ENCODE results near the gene TMEM14C. TPM values are rescaled to one million over a fixed set of nuclear protein-coding genes. Genes with fewer than 3 reads are reported as not detected.
A peak's percentile ranks its signal among the peaks of the same experiment; 100 is the strongest.
"Not testable (repeated sequence)": the region's sequence is repeated elsewhere in the genome, so short reads cannot be mapped to it uniquely, and the experiment has no call there.

The TMEM14C gene
- total RNA-seq, 2 experiments from 2014 or later: 67.0 to 70.7 TPM

DNA sequence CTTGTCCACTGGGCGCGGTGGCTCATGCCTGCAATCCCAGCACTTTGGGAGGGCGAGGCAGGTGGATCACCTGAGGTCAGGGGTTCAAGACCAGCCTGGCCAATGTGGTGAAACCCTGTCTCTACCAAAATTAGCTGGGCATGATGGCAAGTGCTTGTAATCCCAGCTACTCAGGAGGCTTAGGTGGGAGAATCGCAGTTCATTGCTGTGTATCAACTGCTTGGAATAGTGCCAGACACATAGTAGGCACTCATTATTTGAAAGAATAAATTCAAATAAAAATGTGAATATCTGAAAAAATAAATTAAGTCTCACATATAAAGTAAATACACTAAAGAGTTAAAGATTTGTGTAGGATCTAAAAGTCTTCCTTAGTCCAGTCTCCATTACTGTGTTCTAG lies 26.2 kb upstream of the TMEM14C start:
- peak overlapping the region; percentile 34 for H3K27ac Mint-ChIP-seq
- no peak for DNase-seq
- H3K27me3 Mint-ChIP-seq: no peaks in the 10 kb centered on the region
- H3K4me1 Mint-ChIP-seq: peaks cover 37% of the 10 kb centered on the region
- peaks cover 6% of the 10 kb centered on the region for H3K9me3 Mint-ChIP-seq
- peaks cover 68% of the 10 kb centered on the region for H3K36me3 Mint-ChIP-seq
- peak overlapping the region; percentile 90 for H3K4me3 Mint-ChIP-seq

DNA sequence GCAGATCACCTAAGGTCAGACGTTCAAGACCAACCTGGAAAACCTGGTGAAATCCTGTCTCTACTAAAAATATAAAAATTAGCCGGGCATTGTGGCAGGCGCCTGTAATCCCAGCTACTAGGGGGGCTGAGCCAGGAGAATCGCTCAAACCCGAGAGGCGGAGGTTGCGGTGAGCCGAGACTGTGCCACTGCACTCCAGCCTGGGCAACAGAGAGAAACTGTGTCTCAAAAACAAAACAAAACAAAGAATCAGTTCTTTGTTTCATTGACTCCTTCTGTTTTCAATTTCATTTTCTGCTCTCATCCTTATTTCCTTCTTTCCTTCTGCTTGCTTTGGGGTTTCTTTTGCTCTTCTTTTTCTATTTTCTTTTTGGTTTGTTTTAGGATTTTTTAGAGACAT lies 8.9 kb upstream of the TMEM14C start:
- no peak overlapping the region for H3K27ac Mint-ChIP-seq
- H3K9me3 Mint-ChIP-seq: peaks cover 8% of the 10 kb centered on the region
- H3K4me1 Mint-ChIP-seq: peaks cover 4% of the 10 kb centered on the region
- peaks cover 11% of the 10 kb centered on the region for H3K36me3 Mint-ChIP-seq
- no peak overlapping the region for H3K4me3 Mint-ChIP-seq
- no peak for DNase-seq
- no peaks in the 10 kb centered on the region for H3K27me3 Mint-ChIP-seq

DNA sequence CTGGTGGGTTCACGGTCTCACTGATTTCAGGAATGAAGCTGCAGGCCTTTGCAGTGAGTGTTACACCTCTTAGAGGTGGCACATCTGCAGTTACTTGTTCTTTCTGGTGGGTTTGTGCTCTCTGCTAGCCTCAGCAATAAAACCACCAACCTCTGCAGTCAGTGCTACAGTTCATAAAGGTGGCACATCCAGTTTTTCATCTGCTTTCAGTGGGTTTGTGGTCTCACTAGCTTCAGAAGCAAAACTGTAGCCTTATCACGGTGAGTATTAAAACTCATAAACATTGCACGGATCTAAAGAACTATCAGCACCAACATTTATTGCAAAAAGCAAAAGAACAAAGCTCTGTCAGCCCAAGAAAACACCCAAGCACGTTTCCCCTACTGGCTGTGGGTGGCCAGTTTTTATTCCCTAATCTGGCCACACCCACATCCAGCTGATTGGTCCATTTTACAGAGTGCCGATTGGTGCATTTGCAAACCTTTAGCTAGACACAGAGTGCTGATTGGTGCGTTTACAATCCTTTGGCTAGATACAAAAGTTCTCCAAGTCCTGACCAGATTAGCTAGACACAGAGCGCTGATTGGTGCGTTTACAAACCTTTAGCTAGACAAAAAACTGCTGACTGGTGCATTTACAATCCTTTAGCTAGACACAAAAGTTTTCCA lies 3.4 kb upstream of the TMEM14C start:
- H3K27ac Mint-ChIP-seq: peak overlapping the region; percentile 93
- peak; percentile 56 for DNase-seq
- peaks cover 16% of the 10 kb centered on the region for H3K9me3 Mint-ChIP-seq
- H3K27me3 Mint-ChIP-seq: no peaks in the 10 kb centered on the region
- peak overlapping the region; percentile 87 for H3K4me3 Mint-ChIP-seq
- peaks cover 15% of the 10 kb centered on the region for H3K36me3 Mint-ChIP-seq
- H3K4me1 Mint-ChIP-seq: peaks cover 27% of the 10 kb centered on the region

DNA sequence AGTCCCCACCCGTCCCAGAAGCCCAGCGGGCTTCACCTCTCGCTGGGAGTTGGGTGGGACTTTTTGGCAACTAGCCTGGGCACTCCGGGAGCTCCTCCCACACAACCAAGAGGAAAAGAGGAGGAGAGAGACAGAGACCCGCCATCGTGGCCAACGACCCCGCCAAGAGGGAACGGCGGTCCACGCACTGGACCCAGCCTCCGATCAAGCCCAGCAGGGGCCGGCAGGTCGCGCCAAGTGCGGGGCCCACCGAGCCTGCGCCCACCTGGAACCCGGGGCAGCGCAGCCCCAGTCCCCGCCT lies 3.0 kb upstream of the TMEM14C start:
- H3K4me3 Mint-ChIP-seq: peak overlapping the region; percentile 87
- peaks cover 15% of the 10 kb centered on the region for H3K36me3 Mint-ChIP-seq
- peaks cover 16% of the 10 kb centered on the region for H3K9me3 Mint-ChIP-seq
- H3K27ac Mint-ChIP-seq: peak overlapping the region; percentile 93
- peaks cover 32% of the 10 kb centered on the region for H3K4me1 Mint-ChIP-seq
- H3K27me3 Mint-ChIP-seq: no peaks in the 10 kb centered on the region
- no peak for DNase-seq

DNA sequence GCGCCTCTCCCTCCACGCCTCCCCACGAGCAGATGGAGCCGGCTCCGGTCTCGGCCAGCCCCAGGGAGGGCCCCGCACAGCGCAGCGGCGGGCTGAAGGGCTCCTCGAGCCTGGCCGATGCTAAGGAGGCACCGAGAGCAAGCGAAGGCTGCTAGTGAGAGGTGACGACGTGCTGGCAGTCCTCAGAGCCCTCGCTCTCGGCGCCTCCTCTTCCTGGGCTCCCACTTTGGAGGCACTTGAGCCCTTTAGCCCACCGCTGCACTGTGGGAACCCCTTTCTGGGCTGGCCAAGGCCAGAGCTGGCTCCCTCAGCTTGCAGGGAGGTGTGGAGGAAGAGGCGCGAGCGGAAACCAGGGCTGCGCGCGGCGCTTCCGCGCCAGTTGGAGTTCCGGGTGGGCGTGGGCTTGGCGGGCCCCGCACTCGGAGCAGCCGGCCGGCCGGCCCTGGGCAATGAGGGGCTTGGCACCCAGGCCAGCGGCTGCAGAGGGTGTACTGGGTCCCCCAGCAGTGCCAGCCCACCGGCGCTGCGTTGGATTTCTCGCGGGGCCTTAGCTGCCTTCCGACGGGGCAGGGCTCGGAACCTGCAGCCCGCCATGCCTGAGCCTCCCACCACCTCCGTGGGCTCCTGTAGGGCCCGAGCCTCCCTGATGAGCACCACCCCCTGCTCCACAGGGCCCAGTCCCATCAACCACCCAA lies 2.5 kb upstream of the TMEM14C start:
- peak overlapping the region; percentile 90 for H3K27ac Mint-ChIP-seq
- peaks cover 35% of the 10 kb centered on the region for H3K4me1 Mint-ChIP-seq

DNA sequence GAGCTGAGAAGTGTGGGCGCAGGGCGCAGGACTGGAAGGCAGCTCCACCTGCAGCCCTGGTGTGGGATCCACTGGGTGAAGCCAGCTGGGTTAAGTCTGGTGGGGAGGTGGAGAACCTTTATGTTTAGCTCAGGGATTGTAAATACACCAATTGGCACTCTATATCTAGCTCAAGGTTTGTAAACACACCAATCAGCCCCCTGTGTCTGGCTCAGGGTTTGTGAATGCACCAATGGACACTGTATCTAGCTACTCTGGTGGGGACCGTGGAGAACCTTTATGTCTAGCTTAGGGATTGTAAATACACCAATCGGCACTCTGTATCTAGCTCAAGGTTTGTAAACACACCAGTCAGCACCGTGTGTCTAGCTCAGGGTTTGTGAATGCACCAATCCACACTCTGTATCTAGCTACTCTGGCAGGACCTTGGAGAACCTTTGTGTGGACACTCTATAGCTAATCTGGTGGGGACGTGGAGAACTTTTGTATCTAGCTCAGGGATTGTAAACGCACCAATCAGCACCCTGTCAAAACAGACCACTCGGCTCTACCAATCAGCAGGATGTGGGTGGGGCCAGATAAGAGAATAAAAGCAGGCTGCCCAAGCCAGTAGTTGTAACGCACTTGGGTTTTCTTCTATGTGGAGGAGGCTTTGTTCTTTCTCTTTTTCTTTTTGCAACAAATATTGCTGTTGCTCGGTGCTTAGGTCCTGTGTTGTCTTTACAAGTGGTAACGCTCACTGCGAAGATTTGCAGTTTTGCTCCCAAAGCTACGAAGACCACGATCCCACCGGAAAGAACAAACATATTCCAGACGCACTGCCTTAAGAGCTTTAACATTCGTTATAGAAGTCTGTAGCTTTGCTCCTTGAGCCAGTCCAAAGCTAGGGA lies 1.7 kb upstream of the TMEM14C start:
- H3K36me3 Mint-ChIP-seq: peaks cover 19% of the 10 kb centered on the region
- peaks cover 35% of the 10 kb centered on the region for H3K4me1 Mint-ChIP-seq
- peak overlapping the region; percentile 91 for H3K4me3 Mint-ChIP-seq
- H3K27ac Mint-ChIP-seq: peak overlapping the region; percentile 90
- H3K9me3 Mint-ChIP-seq: peaks cover 16% of the 10 kb centered on the region
- DNase-seq: peak; percentile 34
- H3K27me3 Mint-ChIP-seq: not testable (repeated sequence)

More for the DNA sequence above, 2.5 kb upstream of the TMEM14C start:
- Mint-ChIP-seq H3K27me3 (no peaks in the 10 kb centered on the region), H3K9me3 (peaks cover 16% of the 10 kb centered on the region), H3K36me3 (peaks cover 17% of the 10 kb centered on the region), H3K4me3 (peak overlapping the region; percentile 91)
- DNase-seq: peak; percentile 71

DNA sequence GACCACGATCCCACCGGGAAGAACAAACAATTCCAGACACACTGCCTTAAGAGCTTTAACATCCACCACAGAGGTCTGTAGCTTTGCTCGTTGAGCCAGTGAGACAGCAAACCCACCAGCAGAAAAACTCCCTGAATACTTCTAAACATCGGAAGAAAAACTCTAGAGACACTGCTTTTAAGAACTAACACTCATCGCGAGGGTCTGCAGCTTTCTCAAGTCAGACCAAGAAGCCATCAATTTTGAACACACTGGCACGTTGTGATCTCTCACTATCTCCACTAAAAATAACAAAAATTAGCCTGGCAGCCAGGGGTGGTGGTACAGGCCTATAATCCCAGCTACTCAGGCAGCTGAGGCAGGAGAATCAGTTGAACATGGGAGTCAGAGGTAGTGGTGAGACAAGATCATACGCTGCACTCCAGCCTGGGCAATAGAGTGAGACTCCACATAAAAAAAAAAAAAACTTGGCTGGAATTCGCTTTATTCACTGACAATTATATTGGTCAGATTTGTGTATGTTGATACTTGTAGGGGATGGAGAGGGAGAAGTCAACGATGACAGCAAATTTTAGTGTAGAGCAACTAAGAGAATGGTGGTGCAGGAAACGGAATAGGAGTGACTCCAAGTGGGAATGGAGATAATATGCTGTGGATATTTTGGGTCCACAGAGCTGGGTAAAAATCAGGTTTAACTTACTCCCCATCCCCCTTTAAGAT lies 860 bp upstream of the TMEM14C start:
- Mint-ChIP-seq H3K27ac (peak overlapping the region; percentile 90), H3K4me3 (peak overlapping the region; percentile 91), H3K27me3 (no peaks in the 10 kb centered on the region), H3K4me1 (peaks cover 37% of the 10 kb centered on the region), H3K9me3 (peaks cover 16% of the 10 kb centered on the region), H3K36me3 (peaks cover 20% of the 10 kb centered on the region)
- DNase-seq: no peak

DNA sequence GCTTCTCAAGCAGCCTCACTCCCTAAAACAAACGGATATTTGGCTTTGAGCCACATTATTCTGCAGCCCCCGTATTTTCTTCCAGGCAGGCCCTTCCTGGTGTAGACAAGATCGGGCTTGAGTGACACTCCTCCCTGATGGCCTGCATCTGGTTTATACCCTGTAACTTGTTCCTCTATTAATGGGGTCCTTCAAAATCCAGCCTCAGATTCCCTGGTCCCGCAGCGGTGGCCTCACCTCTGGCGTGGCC lies 375 bp upstream of the TMEM14C start:
- Mint-ChIP-seq H3K4me3 (peak overlapping the region; percentile 91), H3K9me3 (peaks cover 15% of the 10 kb centered on the region), H3K4me1 (peaks cover 37% of the 10 kb centered on the region), H3K27me3 (no peaks in the 10 kb centered on the region), H3K36me3 (peaks cover 24% of the 10 kb centered on the region), H3K27ac (peak overlapping the region; percentile 90)
- no peak for DNase-seq

DNA sequence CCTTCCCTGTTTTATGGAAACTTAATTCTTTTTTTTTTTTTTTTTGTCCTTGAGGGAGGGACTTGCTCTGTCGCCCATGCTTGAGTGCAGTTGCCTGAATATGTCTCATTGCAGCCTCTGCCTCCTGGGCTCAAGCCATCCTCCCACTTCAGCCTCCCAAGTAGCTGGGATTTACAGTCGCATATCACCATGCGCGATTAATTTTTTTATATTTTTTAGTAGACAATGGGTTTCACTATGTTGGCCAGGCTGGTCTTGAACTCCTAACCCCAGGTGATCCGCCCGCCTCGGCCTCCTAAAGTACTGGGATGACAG lies 654 bp downstream of the TMEM14C start:
- DNase-seq: no peak
- H3K4me1 Mint-ChIP-seq: peaks cover 39% of the 10 kb centered on the region
- peaks cover 10% of the 10 kb centered on the region for H3K9me3 Mint-ChIP-seq
- H3K27ac Mint-ChIP-seq: peak overlapping the region; percentile 90
- no peaks in the 10 kb centered on the region for H3K27me3 Mint-ChIP-seq
- peaks cover 22% of the 10 kb centered on the region for H3K36me3 Mint-ChIP-seq
- peak overlapping the region; percentile 91 for H3K4me3 Mint-ChIP-seq

DNA sequence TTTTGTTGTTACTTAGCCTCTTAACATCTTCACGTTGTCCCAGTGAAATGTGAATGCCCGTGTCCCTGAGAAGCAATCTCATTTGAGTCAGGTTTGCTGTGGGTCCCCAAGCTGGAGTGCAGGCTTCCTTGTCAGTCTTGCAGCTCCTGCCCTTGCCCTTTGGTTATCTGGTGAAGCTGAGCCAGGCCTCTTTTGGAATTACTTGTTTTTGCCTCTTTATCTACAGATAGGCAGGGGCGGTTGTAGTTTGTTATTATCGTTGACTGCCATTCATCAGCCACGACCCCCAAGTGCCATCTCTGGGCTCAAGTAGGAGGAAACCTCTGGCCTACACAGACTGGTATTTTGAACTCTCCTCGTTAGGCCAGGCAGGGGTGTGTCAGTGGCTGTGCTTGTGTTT lies 2.2 kb downstream of the TMEM14C start:
- Mint-ChIP-seq H3K4me1 (peaks cover 33% of the 10 kb centered on the region), H3K4me3 (no peak overlapping the region), H3K9me3 (peaks cover 4% of the 10 kb centered on the region), H3K27ac (no peak overlapping the region), H3K27me3 (no peaks in the 10 kb centered on the region), H3K36me3 (peaks cover 15% of the 10 kb centered on the region)
- DNase-seq: no peak

DNA sequence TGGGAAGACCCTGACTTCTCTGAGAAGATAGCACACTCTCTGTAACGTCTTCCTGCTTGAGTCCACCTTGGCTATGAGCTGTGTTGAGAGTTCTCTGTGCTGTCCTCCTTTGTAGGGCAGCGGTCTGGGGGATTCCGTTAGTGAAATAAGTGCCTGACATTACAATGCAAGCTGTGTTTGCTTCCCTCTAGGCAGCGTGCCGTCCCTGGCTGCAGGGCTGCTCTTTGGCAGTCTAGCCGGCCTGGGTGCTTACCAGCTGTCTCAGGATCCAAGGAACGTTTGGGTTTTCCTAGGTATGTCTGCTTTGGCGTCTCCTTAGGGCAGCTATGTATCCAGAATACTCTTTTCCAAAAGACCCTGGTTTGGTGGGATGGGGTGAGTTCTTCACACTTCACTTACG lies 2.8 kb downstream of the TMEM14C start:
- Mint-ChIP-seq H3K27me3 (no peaks in the 10 kb centered on the region), H3K36me3 (peaks cover 21% of the 10 kb centered on the region), H3K27ac (no peak overlapping the region), H3K4me3 (no peak overlapping the region), H3K9me3 (peaks cover 4% of the 10 kb centered on the region), H3K4me1 (peaks cover 33% of the 10 kb centered on the region)
- no peak for DNase-seq

DNA sequence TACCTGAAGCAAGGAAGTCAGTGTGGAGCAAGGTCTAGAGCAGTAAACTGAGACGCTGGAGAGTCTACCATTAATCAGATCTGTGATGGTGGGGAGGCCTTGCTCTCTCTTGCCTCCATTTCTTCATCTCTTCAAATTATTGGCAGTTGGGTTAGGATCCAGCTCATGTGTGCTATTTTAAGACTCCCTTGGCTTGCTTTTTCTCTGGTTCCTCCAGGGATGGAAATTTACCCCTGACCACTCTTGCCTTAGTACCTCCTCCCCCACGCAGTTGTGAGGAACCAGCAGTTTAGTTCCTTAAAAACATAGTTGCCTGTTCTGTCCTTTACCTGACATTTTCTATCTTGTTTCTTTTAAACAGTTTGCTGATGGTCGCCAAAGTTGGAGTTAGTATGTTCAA lies 7.4 kb downstream of the TMEM14C start:
- Mint-ChIP-seq H3K27ac (no peak overlapping the region), H3K9me3 (no peaks in the 10 kb centered on the region), H3K4me3 (no peak overlapping the region), H3K4me1 (peaks cover 5% of the 10 kb centered on the region), H3K36me3 (peaks cover 25% of the 10 kb centered on the region), H3K27me3 (no peaks in the 10 kb centered on the region)
- no peak for DNase-seq

DNA sequence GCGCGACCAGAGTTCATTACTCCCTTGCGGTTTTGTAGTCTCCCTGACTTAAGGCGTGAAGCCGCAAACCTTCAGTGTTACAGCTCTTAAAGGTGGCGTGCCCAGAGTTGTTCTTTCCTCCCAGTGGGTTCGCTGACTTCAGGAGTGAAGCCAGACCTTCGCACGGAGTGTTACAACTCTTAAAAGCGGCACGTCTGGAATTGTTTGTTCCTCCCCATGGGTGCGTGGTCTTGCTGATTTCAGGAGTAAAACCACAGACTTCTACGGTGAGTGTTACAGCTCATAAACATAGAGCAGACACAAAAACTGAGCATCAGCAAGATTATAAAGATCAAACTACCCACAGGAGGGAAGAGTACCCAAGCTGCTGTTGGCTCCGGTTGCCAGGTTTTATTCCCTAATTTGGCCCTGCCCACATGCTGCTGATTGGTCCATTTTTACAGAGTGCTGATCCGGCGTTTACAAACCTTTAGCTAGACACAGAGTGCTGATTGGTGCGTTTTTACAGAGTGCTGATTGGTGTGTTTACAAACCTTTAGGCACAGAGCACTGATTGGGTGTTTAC lies 10.4 kb downstream of the TMEM14C start:
- H3K27me3 Mint-ChIP-seq: no peaks in the 10 kb centered on the region
- H3K27ac Mint-ChIP-seq: no peak overlapping the region
- H3K4me3 Mint-ChIP-seq: no peak overlapping the region
- DNase-seq: no peak
- no peaks in the 10 kb centered on the region for H3K9me3 Mint-ChIP-seq
- H3K4me1 Mint-ChIP-seq: no peaks in the 10 kb centered on the region
- H3K36me3 Mint-ChIP-seq: peaks cover 17% of the 10 kb centered on the region

DNA sequence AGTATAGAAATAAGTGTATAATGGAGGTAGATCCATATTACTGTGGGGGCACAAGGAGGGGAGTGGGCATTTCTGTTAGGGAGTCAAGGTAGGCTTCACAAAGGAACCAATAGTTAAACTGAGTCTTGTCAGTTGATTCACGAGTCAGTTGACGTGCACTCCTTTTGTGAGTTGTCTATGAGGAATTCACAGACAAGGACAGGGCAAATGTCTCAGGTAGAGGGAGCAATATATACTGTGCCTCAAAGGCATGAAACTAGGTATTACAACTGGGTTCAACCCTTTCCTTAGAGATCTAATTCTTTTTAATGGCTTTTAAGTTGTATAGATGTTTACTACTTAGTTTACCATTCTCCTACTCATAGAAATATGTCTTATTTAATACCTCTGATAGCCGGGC lies 11.0 kb downstream of the TMEM14C start:
- no peaks in the 10 kb centered on the region for H3K27me3 Mint-ChIP-seq
- H3K36me3 Mint-ChIP-seq: peaks cover 17% of the 10 kb centered on the region
- no peaks in the 10 kb centered on the region for H3K4me1 Mint-ChIP-seq
- DNase-seq: no peak
- H3K9me3 Mint-ChIP-seq: no peaks in the 10 kb centered on the region
- no peak overlapping the region for H3K27ac Mint-ChIP-seq
- H3K4me3 Mint-ChIP-seq: no peak overlapping the region

DNA sequence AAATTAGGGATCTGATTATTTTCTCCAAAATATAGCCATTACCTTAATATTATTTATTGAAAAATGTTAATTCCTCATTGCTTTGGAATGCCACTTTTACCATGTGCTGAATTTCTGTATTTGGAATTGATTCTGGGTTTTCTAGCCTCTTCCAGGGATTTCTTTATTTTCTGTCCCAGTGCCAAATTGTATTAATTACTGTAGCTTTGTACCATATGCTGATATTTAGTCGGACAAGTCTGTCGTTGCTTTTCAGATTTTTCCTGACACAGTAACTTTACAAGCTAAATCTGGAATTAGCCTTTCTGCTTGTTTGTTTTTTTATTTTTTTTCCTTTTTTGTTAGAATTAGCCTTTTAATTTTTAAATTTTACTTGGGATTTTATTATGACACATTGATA lies 13.9 kb downstream of the TMEM14C start:
- H3K4me1 Mint-ChIP-seq: no peaks in the 10 kb centered on the region
- no peak overlapping the region for H3K27ac Mint-ChIP-seq
- H3K36me3 Mint-ChIP-seq: peaks cover 12% of the 10 kb centered on the region
- H3K9me3 Mint-ChIP-seq: no peaks in the 10 kb centered on the region
- DNase-seq: no peak
- H3K27me3 Mint-ChIP-seq: no peaks in the 10 kb centered on the region
- H3K4me3 Mint-ChIP-seq: no peak overlapping the region

Measured in activated naive CD8-positive, alpha-beta T cell treated with anti-CD3 and anti-CD28 coated beads for 36 hours (primary cell).